H1 (cell line): Measurements from ENCODE around the gene TUBB4B. TPM values are rescaled to one million over a fixed set of nuclear protein-coding genes. Genes with fewer than 3 reads are reported as not detected.

ENCODE experiments used
- CTCF ChIA-PET: fragments of 300-600 bp; sonication (Branson Sonifier 250); formaldehyde crosslinking; loops from one replicate; lab custom pipeline; 2021; ENCODE audit not compliant: partially characterized antibody; lab: Charles Lee
- POLR2A ChIA-PET: fragments of 300-600 bp; sonication (Branson Sonifier 250); formaldehyde crosslinking; loops from one replicate; lab custom pipeline; 2021; ENCODE audit warnings: inconsistent platforms; ENCODE audit not compliant: partially characterized antibody; lab: Charles Lee
- DNase-seq, 2 experiments: peaks; one replicate each; pipeline versions ENCODE4 v3.0.0 to v3.0.0-alpha.2; 2010 to 2022; ENCODE audit warnings: low spot score in 2 of 2, low read depth in 1 of 2, mixed read lengths in 1 of 2
- FAIRE-seq: peaks from 2 replicates; lab custom pipeline; 2011; peaks lifted over from hg19 to GRCh38; lab: Jason Lieb, UNC
- H2AFZ ChIP-seq: 2 replicates; pipeline ENCODE4 v1.8.1; 2012; ENCODE audit warnings: low read length, inconsistent platforms
- H2AK5ac ChIP-seq: 2 replicates; pipeline ENCODE4 v1.6.1; 2013; ENCODE audit warnings: low read depth, low read length
- H2BK120ac ChIP-seq: replicated peaks from 2 replicates; pipeline ENCODE3; 2013; ENCODE audit warnings: low read depth, low read length, inconsistent platforms
- H2BK12ac ChIP-seq: 2 replicates; pipeline ENCODE4 v1.6.1; 2013; ENCODE audit warnings: low read depth, low read length
- H2BK15ac ChIP-seq: 2 replicates; pipeline ENCODE4 v1.6.1; 2013; ENCODE audit warnings: low read length
- H2BK20ac ChIP-seq: 2 replicates; pipeline ENCODE4 v1.6.1; 2013; ENCODE audit warnings: low read length
- H2BK5ac ChIP-seq: 2 replicates; pipeline ENCODE4 v1.6.1; 2013; ENCODE audit warnings: low read depth, low read length
- H3K14ac ChIP-seq: 2 replicates; pipeline ENCODE4 v1.6.1; 2013; ENCODE audit warnings: inconsistent platforms; ENCODE audit not compliant: insufficient read length
- H3K18ac ChIP-seq: 2 replicates; pipeline ENCODE4 v1.6.1; 2013; ENCODE audit warnings: low read length; ENCODE audit errors: extremely low read depth
- H3K23ac ChIP-seq: 2 replicates; pipeline ENCODE4 v1.6.1; 2013; ENCODE audit warnings: inconsistent platforms; ENCODE audit not compliant: insufficient read length
- H3K23me2 ChIP-seq: 2 replicates; pipeline ENCODE4 v1.6.1; 2013; ENCODE audit warnings: low read depth, low read length
- H3K27ac ChIP-seq: 2 replicates; pipeline ENCODE4 v1.6.1; 2011; ENCODE audit warnings: low read depth, low read length, inconsistent platforms
- H3K27me3 ChIP-seq, 4 experiments: replicated peaks in 1 of 4; 1 replicate in 1 of 4; 2 replicates in 3 of 4; pipeline versions ENCODE4 v1.6.1 to v1.8.1; 2011 to 2013; ENCODE audit warnings: low read length in 3 of 4, mild to moderate bottlenecking in 3 of 4, inconsistent platforms in 2 of 4, mixed read lengths in 2 of 4, moderate library complexity in 1 of 4; ENCODE audit not compliant: control insufficient read depth in 3 of 4, insufficient read depth in 3 of 4; ENCODE audit errors: extremely low read depth in 1 of 4
- H3K36me3 ChIP-seq, 4 experiments: 2 replicates each; pipeline versions ENCODE4 v1.6.1 to v1.8.1; 2011 to 2013; ENCODE audit warnings: mild to moderate bottlenecking in 4 of 4, low read length in 3 of 4, moderate library complexity in 2 of 4, control low read depth in 1 of 4, inconsistent platforms in 1 of 4; ENCODE audit not compliant: insufficient read depth in 4 of 4, control insufficient read depth in 2 of 4
- H3K4ac ChIP-seq: replicated peaks from 2 replicates; pipeline ENCODE3; 2013; ENCODE audit warnings: low read length, low read depth, mixed read lengths, inconsistent platforms; ENCODE audit not compliant: insufficient read length
- H3K4me1 ChIP-seq, 4 experiments: replicated peaks in 1 of 4; 1 replicate in 1 of 4; 2 replicates in 3 of 4; pipeline versions ENCODE4 v1.6.1 to v1.8.1; 2011 to 2013; ENCODE audit warnings: low read length in 3 of 4, inconsistent platforms in 2 of 4, mixed read lengths in 1 of 4; ENCODE audit not compliant: insufficient read depth in 4 of 4, control insufficient read depth in 3 of 4
- H3K4me2 ChIP-seq, 2 experiments: 2 replicates each; pipeline versions ENCODE4 v1.6.1 to v1.8.1; 2011 to 2013; ENCODE audit warnings: low read depth in 2 of 2, low read length in 2 of 2, control low read depth in 1 of 2, inconsistent platforms in 1 of 2, mild to moderate bottlenecking in 1 of 2; ENCODE audit not compliant: insufficient read depth in 1 of 2
- H3K4me3 ChIP-seq, 4 experiments: fragments of 200-600, 300-600 bp in 1 of 4; sonication (generic), shearing (Covaris generic), sonication (Bioruptor Twin) in 1 of 4; 2 replicates each; pipeline versions ENCODE4 v1.5.1 to v1.8.1; 2011 to 2016; ENCODE audit warnings: low read length in 4 of 4, low read depth in 3 of 4, control low read depth in 2 of 4, inconsistent platforms in 2 of 4, mild to moderate bottlenecking in 2 of 4, mixed read lengths in 1 of 4, moderate library complexity in 1 of 4; ENCODE audit not compliant: insufficient read depth in 2 of 4; ENCODE audit errors: extremely low read depth in 1 of 4
- H3K56ac ChIP-seq: replicated peaks from 2 replicates; pipeline ENCODE3; 2013; ENCODE audit warnings: low read depth, mild to moderate bottlenecking, mixed read lengths, low read length, inconsistent platforms; ENCODE audit not compliant: insufficient read length
- H3K79me1 ChIP-seq: 2 replicates; pipeline ENCODE4 v1.6.1; 2013; ENCODE audit warnings: low read depth, low read length, control low read depth
- H3K79me2 ChIP-seq, 2 experiments: 2 replicates each; pipeline versions ENCODE4 v1.6.1 to v1.8.1; 2012 to 2013; ENCODE audit warnings: low read length in 2 of 2, mild to moderate bottlenecking in 2 of 2, inconsistent platforms in 1 of 2; ENCODE audit not compliant: insufficient read depth in 2 of 2, control insufficient read depth in 1 of 2
- H3K9ac ChIP-seq, 4 experiments: replicated peaks in 1 of 4; 1 replicate in 1 of 4; 2 replicates in 3 of 4; pipeline versions ENCODE4 v1.6.1 to v1.8.1; 2011 to 2013; ENCODE audit warnings: low read depth in 3 of 4, low read length in 3 of 4, control low read depth in 2 of 4, mild to moderate bottlenecking in 2 of 4, moderate library complexity in 2 of 4, inconsistent platforms in 1 of 4; ENCODE audit errors: extremely low read depth in 1 of 4
- H3K9me3 ChIP-seq, 2 experiments: 2 replicates each; pipeline versions ENCODE4 v1.6.1 to v1.8.1; 2012 to 2013; ENCODE audit warnings: mild to moderate bottlenecking in 2 of 2, moderate library complexity in 2 of 2, control low read depth in 1 of 2, inconsistent platforms in 1 of 2, low read depth in 1 of 2, low read length in 1 of 2, mixed read lengths in 1 of 2; ENCODE audit not compliant: insufficient read depth in 2 of 2
- H4K20me1 ChIP-seq, 2 experiments: replicated peaks in 1 of 2; 2 replicates each; pipeline versions ENCODE3 to v1.8.1; 2011 to 2013; ENCODE audit warnings: inconsistent platforms in 2 of 2, low read length in 2 of 2, mild to moderate bottlenecking in 1 of 2; ENCODE audit not compliant: insufficient read depth in 2 of 2, control insufficient read depth in 1 of 2
- H4K5ac ChIP-seq: 2 replicates; pipeline ENCODE4 v1.6.1; 2013; ENCODE audit warnings: low read length, low read depth, mixed read lengths, inconsistent platforms; ENCODE audit not compliant: insufficient read length
- H4K8ac ChIP-seq: 2 replicates; pipeline ENCODE4 v1.8.0; 2013; ENCODE audit warnings: mild to moderate bottlenecking, moderate library complexity, low read length, inconsistent platforms; ENCODE audit not compliant: insufficient read depth; ENCODE audit errors: extremely low read depth
- H4K91ac ChIP-seq: replicated peaks from 2 replicates; pipeline ENCODE3; 2013; ENCODE audit warnings: low read length, mixed read lengths, inconsistent platforms; ENCODE audit not compliant: insufficient read length
- BCL11A ChIP-seq, 2 experiments: IDR thresholded peaks; one replicate each; pipeline ENCODE4 v1.6.1; 2011; ENCODE audit warnings: low read depth in 2 of 2, low read length in 2 of 2, mild to moderate bottlenecking in 2 of 2
- CEBPB ChIP-seq: IDR thresholded peaks from 2 replicates; pipeline ENCODE4 v1.6.1; 2012; ENCODE audit warnings: low read depth, low read length
- EGR1 ChIP-seq: IDR thresholded peaks from 2 replicates; pipeline ENCODE4 v1.6.1; 2011; ENCODE audit warnings: low read depth, low read length, borderline replicate concordance
- EP300 ChIP-seq, 2 experiments: IDR thresholded peaks; 1 replicate in 1 of 2; 2 replicates in 1 of 2; pipeline ENCODE4 v1.6.1; 2011 to 2012; ENCODE audit warnings: low read depth in 2 of 2, low read length in 2 of 2, mild to moderate bottlenecking in 2 of 2, borderline replicate concordance in 1 of 2, inconsistent platforms in 1 of 2, moderate library complexity in 1 of 2
- KDM1A ChIP-seq: fragments of 200-600, 300-600 bp; sonication (generic); IDR thresholded peaks from 2 replicates; pipeline ENCODE4 v1.7.1; 2016; ENCODE audit warnings: mild to moderate bottlenecking, low read length, borderline replicate concordance
- MAX ChIP-seq: IDR thresholded peaks from 2 replicates; pipeline ENCODE4 v1.6.1; 2012; ENCODE audit warnings: inconsistent platforms
- RAD21 ChIP-seq, 2 experiments: IDR thresholded peaks in 1 of 2; conservative IDR thresholded peaks in 1 of 2; 2 replicates each; pipeline ENCODE4 v1.6.1; 2011; ENCODE audit warnings: low read depth in 2 of 2, low read length in 2 of 2, improper control_type of control experiment in 1 of 2, inconsistent platforms in 1 of 2, mild to moderate bottlenecking in 1 of 2, moderate library complexity in 1 of 2
- RFX5 ChIP-seq: IDR thresholded peaks from 2 replicates; pipeline ENCODE4 v1.6.1; 2011; ENCODE audit warnings: low read depth, low read length, improper control_type of control experiment, borderline replicate concordance
- TAF1 ChIP-seq: IDR thresholded peaks from 2 replicates; pipeline ENCODE4 v1.6.1; 2011; ENCODE audit warnings: mild to moderate bottlenecking, low read depth, low read length
- USF2 ChIP-seq: IDR thresholded peaks from 2 replicates; pipeline ENCODE4 v1.6.1; 2011; ENCODE audit warnings: low read length, improper control_type of control experiment
- WGBS, 2 experiments: shearing (Covaris generic) in 1 of 2; methylation state at CpG; one replicate each; pipeline versions ENCODE4 v1.1.6 to v1.1.7; 2013 to 2015; ENCODE audit warnings: low lambda C conversion rate in 2 of 2, mixed read lengths in 2 of 2, inconsistent platforms in 1 of 2, low coverage in 1 of 2, missing lambda C conversion rate in 1 of 2; ENCODE audit not compliant: insufficient replicate concordance in 2 of 2, insufficient coverage in 1 of 2, insufficient read length in 1 of 2; ENCODE audit errors: extremely low coverage in 1 of 2, missing lambda C conversion rate in 1 of 2; 5-methylcytosine and 5-hydroxymethylcytosine counted together
- polyA plus RNA-seq, 7 experiments: library from polyadenylated mRNA; depleted of rRNA in 3 of 7; stranded (reverse) in 5 of 7; unstranded in 2 of 7; fragments of >200 nt in 5 of 7; fragments of 200-250 nt in 2 of 7; gene quantifications; 1 replicate in 5 of 7; 2 replicates in 1 of 7; 4 replicates in 1 of 7; pipeline versions ENCODE4 v1.2.1 to v1.2.3, GENCODE V29; 2011 to 2013; ENCODE audit warnings: missing spikeins in 2 of 7, mixed read lengths in 2 of 7
- total RNA-seq: library from RNA; stranded (reverse); fragmentation: NEBNext Ultra II Directional; extraction: Animal tissue kit (Norgen Biotek cat#: 25700); gene quantifications from 2 replicates; pipeline ENCODE4 v1.2.1, GENCODE V29; 2021

TUBB4B gene
- total and polyA plus RNA-seq, 2 of the 8 experiments (the other 6 are each of a cell fraction or from before 2014, with no cell fraction given): 280 to 307 TPM

- H3K23me2 ChIP-seq: no peaks in the 10 kb centered on the region
- H3K4me3 ChIP-seq: no peak overlapping the region
- H2BK5ac ChIP-seq: no peak overlapping the region
- H3K27ac ChIP-seq: no peak overlapping the region
- H2BK15ac ChIP-seq: no peak overlapping the region
- no peak overlapping the region for H2BK12ac ChIP-seq
- ChIA-PET CTCF (interaction anchor here (0.8 to 3.3 kb wide), 6 partner anchors 8 to 58 kb away, joined by 3 to 26 read pairs (median 4); partner anchors contain the start of gene RNF224), POLR2A (interaction anchor here (1.1 to 69.9 kb wide), 4 partner anchors 9 to 54 kb away, joined by 3 to 1462 read pairs (median 733); partner anchors contain the start of genes CYSRT1, NDOR1, NELFB and RNF208)
- peaks cover 6 to 10% of the 10 kb centered on the region in 2 experiments for H4K20me1 ChIP-seq
- no peak overlapping the region for H3K56ac ChIP-seq
- H4K5ac ChIP-seq: no peak overlapping the region
- H4K91ac ChIP-seq: no peak overlapping the region
- no peaks in the 10 kb centered on the region; a peak in 2 of 7 replicates for H3K27me3 ChIP-seq
- no peak overlapping the region for H2AFZ ChIP-seq
- no peak overlapping the region for H3K18ac ChIP-seq
- no peak overlapping the region for H3K9ac ChIP-seq
- no peak overlapping the region for H3K4ac ChIP-seq
- H3K23ac ChIP-seq: no peak overlapping the region
- WGBS, 2 experiments: 94% methylated on average over 6 of the region's 6 CpGs; no CpG with 5 or more reads in 1 of the 2 experiments
- no peak for TF ChIP-seq RAD21 (IDR thresholded peaks at IDR 0.05 in 1 of 2, conservative IDR thresholded peaks at IDR 0.05 in 1 of 2; ENCODE audit: low read depth in 2 of 2, low read length in 2 of 2)
- TF ChIP-seq USF2: no peak
- no peak for TF ChIP-seq RFX5
- no peak for TF ChIP-seq EP300 (IDR thresholded peaks at IDR 0.05; ENCODE audit: borderline replicate concordance in 1 of 2, low read depth in 2 of 2, low read length in 2 of 2)
- TF ChIP-seq TAF1: no peak
- no peak for TF ChIP-seq EGR1
- no peak for TF ChIP-seq CEBPB
- TF ChIP-seq KDM1A: no peak
- TF ChIP-seq MAX: no peak
- no peak for TF ChIP-seq BCL11A (IDR thresholded peaks at IDR 0.05; ENCODE audit: low read depth in 2 of 2, low read length in 2 of 2)
- no peak overlapping the region for H2BK20ac ChIP-seq
- DNase-seq (no peak), FAIRE-seq (no peak)
- no peak overlapping the region for H2AK5ac ChIP-seq
- peaks cover 2 to 9% (median 7%) of the 10 kb centered on the region in 4 experiments; a peak in 5 of 8 replicates for H3K36me3 ChIP-seq
- H2BK120ac ChIP-seq: no peak overlapping the region
- no peaks in the 10 kb centered on the region; the same call in none of the 2 replicates for H3K79me1 ChIP-seq
- H3K9me3 ChIP-seq: no peaks in the 10 kb centered on the region
- peaks cover 0 to 20% (median 16%) of the 10 kb centered on the region in 4 experiments; a peak in 5 of 7 replicates for H3K4me1 ChIP-seq
- no peak overlapping the region for H3K14ac ChIP-seq
- no peak overlapping the region for H4K8ac ChIP-seq
- no peak overlapping the region for H3K4me2 ChIP-seq
- no peaks in the 10 kb centered on the region; a peak in 1 of 4 replicates for H3K79me2 ChIP-seq
Observed at GRCh38 chr9:137247916-137248175, 6.8 kb downstream of the TUBB4B start.
